Glutamatergic neuron (in vitro differentiated cells): ENCODE results near the gene ZNF746. TPM values are rescaled to one million over a fixed set of nuclear protein-coding genes. Genes with fewer than 3 reads are reported as not detected.

Experiments used
- DNase-seq: peaks from one replicate; pipeline ENCODE4 v3.0.0; 2022
- H3K27ac Mint-ChIP-seq: one replicate; pipeline ENCODE4 v1.8.0; 2020; ENCODE audit warnings: mild to moderate bottlenecking, mixed read lengths, inconsistent platforms; ENCODE audit not compliant: unreplicated experiment
- H3K27me3 Mint-ChIP-seq: one replicate; pipeline ENCODE4 v1.8.0; 2020; ENCODE audit warnings: mild to moderate bottlenecking, moderate library complexity, mixed read lengths, inconsistent platforms; ENCODE audit not compliant: unreplicated experiment
- H3K36me3 Mint-ChIP-seq: one replicate; pipeline ENCODE4 v1.8.0; 2020; ENCODE audit warnings: mild to moderate bottlenecking, mixed read lengths, inconsistent platforms; ENCODE audit not compliant: unreplicated experiment
- H3K4me1 Mint-ChIP-seq: one replicate; pipeline ENCODE4 v1.8.0; 2020; ENCODE audit warnings: mild to moderate bottlenecking, low read depth, mixed read lengths, inconsistent platforms; ENCODE audit not compliant: unreplicated experiment
- H3K4me3 Mint-ChIP-seq: one replicate; pipeline ENCODE4 v1.8.0; 2020; ENCODE audit warnings: mild to moderate bottlenecking, mixed read lengths, inconsistent platforms; ENCODE audit not compliant: unreplicated experiment
- H3K9me3 Mint-ChIP-seq: one replicate; pipeline ENCODE4 v1.8.0; 2020; ENCODE audit warnings: mild to moderate bottlenecking, moderate library complexity, mixed read lengths, inconsistent platforms; ENCODE audit not compliant: unreplicated experiment
- CTCF ChIP-seq: fragments of 200-600 bp; sonication (generic); IDR thresholded peaks from one replicate; pipeline ENCODE4 v1.5.0; 2021; ENCODE audit not compliant: partially characterized antibody, unreplicated experiment
- total RNA-seq: library from RNA; stranded (reverse); fragmentation: NEBNext Ultra II Directional; extraction: Animal tissue kit (Norgen Biotek cat#: 25700); gene quantifications from one replicate; pipeline ENCODE4 v1.2.1, GENCODE V29; 2021; ENCODE audit not compliant: unreplicated experiment

ZNF746 gene
- total RNA-seq, 1 donor from 2014 or later = 22.8 TPM

- H3K4me1 Mint-ChIP-seq = no peaks in the 10 kb centered on the region
- TF ChIP-seq CTCF = no peak
- H3K36me3 Mint-ChIP-seq = peaks cover 1% of the 10 kb centered on the region
- peaks cover 7% of the 10 kb centered on the region for H3K27me3 Mint-ChIP-seq
- no peak for DNase-seq
- no peak overlapping the region for H3K4me3 Mint-ChIP-seq
- peaks cover 3% of the 10 kb centered on the region for H3K9me3 Mint-ChIP-seq
- no peak overlapping the region for H3K27ac Mint-ChIP-seq
Measured at GRCh38 chr7:149466364-149466763, 31.2 kb downstream of the ZNF746 start.

DNA sequence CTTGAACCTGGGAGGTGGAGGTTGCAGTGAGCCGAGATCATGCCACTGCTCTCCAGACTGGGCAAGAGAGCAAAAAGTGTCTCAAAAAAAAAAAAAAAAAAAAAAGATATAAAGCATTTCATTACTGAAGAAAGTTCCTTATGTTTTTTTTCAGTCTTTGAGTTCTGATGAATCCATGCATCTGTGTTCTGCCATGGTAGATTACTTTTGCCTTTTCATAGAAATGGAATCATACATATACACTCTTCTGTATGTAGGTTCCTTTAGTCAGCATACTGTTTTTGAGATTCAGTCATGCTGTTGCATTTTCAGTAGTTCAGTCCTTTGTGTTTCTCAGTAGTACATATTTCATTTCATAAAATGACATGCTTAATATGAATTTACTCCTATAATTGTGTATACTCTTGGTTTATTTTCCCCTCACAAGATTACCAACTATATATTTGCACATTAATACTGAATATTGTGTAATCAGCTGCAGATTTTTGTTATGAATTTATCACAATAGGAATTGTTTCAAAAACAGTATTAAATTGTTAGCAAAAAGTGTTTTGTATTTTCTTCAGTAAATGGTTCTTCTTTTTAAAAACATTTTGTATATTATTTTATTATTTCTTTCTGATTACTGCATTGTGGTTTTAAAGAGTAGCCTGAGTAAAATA, 34.0 kb downstream of the ZNF746 start:
- Mint-ChIP-seq H3K36me3 (peaks cover 5% of the 10 kb centered on the region), H3K4me1 (peaks cover 8% of the 10 kb centered on the region), H3K27me3 (peaks cover 18% of the 10 kb centered on the region), H3K4me3 (no peak overlapping the region), H3K9me3 (peaks cover 12% of the 10 kb centered on the region), H3K27ac (no peak overlapping the region)
- no peak for DNase-seq
- no peak for TF ChIP-seq CTCF

DNA sequence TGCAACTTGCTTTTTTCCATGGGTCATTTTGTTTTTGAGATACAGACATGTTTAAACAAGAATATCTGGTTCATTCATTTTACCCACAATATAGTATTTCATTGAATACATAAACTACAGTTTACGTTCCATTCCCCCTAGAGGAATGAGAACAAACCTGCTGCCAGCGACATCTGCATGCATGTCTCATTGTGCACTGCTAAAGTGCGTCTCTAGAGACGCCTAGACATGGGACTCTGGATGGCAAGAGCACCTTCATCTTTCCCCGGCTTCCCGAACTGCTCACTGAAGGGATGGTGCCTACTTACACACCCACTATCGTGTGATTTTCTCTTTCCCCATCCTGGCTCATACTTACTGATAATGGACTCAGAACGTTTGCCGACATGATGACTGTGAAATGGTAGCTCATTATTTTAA, 35.5 kb downstream of the ZNF746 start:
- Mint-ChIP-seq H3K27ac (no peak overlapping the region), H3K4me3 (peak overlapping the region; percentile 43), H3K4me1 (peaks cover 14% of the 10 kb centered on the region), H3K27me3 (peaks cover 21% of the 10 kb centered on the region), H3K9me3 (peaks cover 12% of the 10 kb centered on the region), H3K36me3 (peaks cover 5% of the 10 kb centered on the region)
- no peak for DNase-seq
- TF ChIP-seq CTCF = no peak

DNA sequence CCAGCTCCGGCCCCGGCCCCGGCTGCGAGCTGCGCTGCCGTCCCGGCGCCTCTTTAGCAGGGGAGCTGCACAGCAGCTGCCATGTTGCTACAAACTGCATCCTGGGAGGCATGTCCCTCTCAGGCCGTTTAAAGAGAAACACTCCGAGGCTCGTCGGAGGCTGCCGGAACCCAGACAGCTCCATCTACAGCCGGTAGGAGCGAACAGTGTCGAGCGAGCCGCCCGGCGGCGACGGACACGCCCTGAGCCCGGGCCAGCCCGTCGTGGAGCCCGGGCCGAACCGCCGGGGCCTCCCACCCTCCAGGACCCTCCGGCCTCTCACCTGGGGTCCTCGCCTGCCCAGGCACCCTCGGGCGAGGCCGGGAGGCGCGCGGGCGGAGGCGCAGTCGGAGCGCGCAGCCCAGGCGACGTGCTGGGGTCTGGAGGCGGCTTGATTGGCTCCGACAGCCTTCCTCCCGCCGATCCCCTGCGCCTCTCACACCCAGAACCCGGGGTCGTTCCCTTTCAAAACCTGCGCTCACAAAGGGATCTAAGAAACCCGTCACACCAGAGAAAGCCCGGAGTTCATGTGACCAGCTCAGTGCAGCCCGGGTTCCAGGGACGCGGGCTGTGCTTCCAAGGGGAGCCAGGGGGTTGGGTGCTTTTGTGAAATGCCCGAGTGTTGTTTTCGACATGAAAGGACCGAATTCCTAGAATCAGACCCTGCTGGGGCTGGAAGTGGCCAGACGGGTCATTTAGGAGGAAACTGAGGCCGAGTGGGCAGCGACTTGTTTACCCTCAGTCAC, 36.9 kb downstream of the ZNF746 start, which contains the start of gene ZNF777:
TSS of gene ZNF777 (minus strand) at position 570 of the 785 bp plus-strand sequence. CDS start 5,040 bp downstream, outside the sequence.
- Mint-ChIP-seq H3K36me3 (peaks cover 5% of the 10 kb centered on the region), H3K9me3 (peaks cover 12% of the 10 kb centered on the region), H3K4me3 (peak within 1 kb of the TSS; percentile 90), H3K27ac (peak within 1 kb of the TSS; percentile 87), H3K4me1 (peaks cover 14% of the 10 kb centered on the region), H3K27me3 (peaks cover 19% of the 10 kb centered on the region)
- DNase-seq = peak; percentile 82
- peak; percentile 17 for TF ChIP-seq CTCF
